ENCODE measurements around the gene ITPR3.

- TF ChIP-seq POLR2A (IDR thresholded peaks at IDR 0.05) (no peak), CTCF (IDR thresholded peaks at IDR 0.05) (no peak), POLR2AphosphoS5 (IDR thresholded peaks at IDR 0.05) (no peak), EP300 (IDR thresholded peaks at IDR 0.05) (no peak)
Measured at GRCh38 chr6:33677143-33677660, 56.1 kb downstream of the ITPR3 start.

All from sigmoid colon (tissue), 4 donors.